ENCODE measurements around the gene SMCO4. TPM values are rescaled to one million over a fixed set of nuclear protein-coding genes. Genes with fewer than 3 reads are reported as not detected.

Gene SMCO4
- total RNA-seq, 1 donor from 2014 or later, result 33.4 TPM

DNA sequence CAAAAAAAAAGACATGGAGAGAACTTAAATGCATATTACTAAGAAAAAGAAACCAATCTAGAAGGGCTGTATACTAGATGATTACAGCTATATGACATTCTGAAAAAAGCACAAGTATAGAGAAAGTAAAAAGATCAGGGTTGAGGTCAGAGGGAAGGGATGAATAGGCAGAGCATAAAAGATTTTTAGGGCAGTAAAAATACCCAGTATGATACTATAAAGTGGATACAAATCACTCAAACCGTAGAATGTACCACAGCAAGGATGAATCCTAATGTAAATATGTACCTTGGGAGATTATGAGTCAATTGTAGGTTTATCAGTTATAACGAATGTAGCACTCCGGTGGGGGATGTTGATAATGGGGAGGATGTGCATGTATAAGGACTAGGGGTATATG is 29.4 kb upstream of the SMCO4 start:
- H3K4me1 Mint-ChIP-seq (ENCODE audit: low read depth), result no peaks in the 10 kb centered on the region
- DNase-seq (ENCODE audit: low spot score), result no peak
- intact Hi-C loops (cut with micrococcal nuclease), result no loop called here
- no peaks in the 10 kb centered on the region for H3K36me3 Mint-ChIP-seq (ENCODE audit: low read depth)
- no peaks in the 10 kb centered on the region for H3K9me3 Mint-ChIP-seq
- H3K27ac Mint-ChIP-seq, result no peak overlapping the region
- H3K4me3 Mint-ChIP-seq, result no peak overlapping the region
- H3K27me3 Mint-ChIP-seq (ENCODE audit: insufficient read depth), result peaks cover 5% of the 10 kb centered on the region

GRCh38 chr11:93572171-93572570 is 29.0 kb upstream of the SMCO4 start:
- intact Hi-C loops (cut with micrococcal nuclease), result no loop called here

DNA sequence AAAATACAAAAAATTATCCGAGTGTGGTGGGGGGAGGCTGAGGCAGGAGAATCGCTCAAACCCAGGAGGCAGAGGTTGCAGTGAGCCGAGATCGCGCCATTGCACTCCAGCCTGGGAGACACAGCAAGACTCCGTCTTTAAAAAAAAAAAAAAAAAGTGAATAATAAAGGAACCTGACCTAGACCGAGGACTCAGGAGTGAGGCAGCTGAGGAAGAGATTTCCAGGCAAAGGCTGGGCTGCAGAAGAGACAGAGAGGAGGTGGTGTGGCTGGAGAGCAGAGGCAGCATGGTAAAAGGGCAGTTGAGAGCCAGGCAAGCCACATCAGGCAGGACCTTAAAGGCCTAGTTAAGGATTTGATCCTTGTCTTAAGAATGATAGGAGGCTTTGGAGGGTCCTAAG is 28.4 kb upstream of the SMCO4 start:
- intact Hi-C loops (cut with micrococcal nuclease), result no loop called here
- H3K4me1 Mint-ChIP-seq (ENCODE audit: low read depth), result no peaks in the 10 kb centered on the region

More at GRCh38 chr11:93572171-93572570, 29.0 kb upstream of the SMCO4 start:
- no peaks in the 10 kb centered on the region for H3K4me1 Mint-ChIP-seq (ENCODE audit: low read depth)
- H3K4me3 Mint-ChIP-seq, result no peak overlapping the region
- peaks cover 4% of the 10 kb centered on the region for H3K27me3 Mint-ChIP-seq (ENCODE audit: insufficient read depth)
- no peak for DNase-seq (ENCODE audit: low spot score)
- H3K9me3 Mint-ChIP-seq, result no peaks in the 10 kb centered on the region
- no peak overlapping the region for H3K27ac Mint-ChIP-seq
- no peaks in the 10 kb centered on the region for H3K36me3 Mint-ChIP-seq (ENCODE audit: low read depth)

GRCh38 chr11:93570759-93571413 is 27.7 kb upstream of the SMCO4 start:
- H3K4me3 Mint-ChIP-seq, result no peak overlapping the region
- no peaks in the 10 kb centered on the region for H3K4me1 Mint-ChIP-seq (ENCODE audit: low read depth)
- H3K9me3 Mint-ChIP-seq, result no peaks in the 10 kb centered on the region
- no peaks in the 10 kb centered on the region for H3K36me3 Mint-ChIP-seq (ENCODE audit: low read depth)
- H3K27ac Mint-ChIP-seq, result no peak overlapping the region
- H3K27me3 Mint-ChIP-seq (ENCODE audit: insufficient read depth), result peaks cover 4% of the 10 kb centered on the region
- intact Hi-C loops (cut with micrococcal nuclease), result no loop called here
- no peak for DNase-seq (ENCODE audit: low spot score)

More for the DNA sequence above, 28.4 kb upstream of the SMCO4 start:
- peaks cover 4% of the 10 kb centered on the region for H3K27me3 Mint-ChIP-seq (ENCODE audit: insufficient read depth)
- no peak overlapping the region for H3K4me3 Mint-ChIP-seq
- H3K27ac Mint-ChIP-seq, result no peak overlapping the region
- no peaks in the 10 kb centered on the region for H3K9me3 Mint-ChIP-seq
- DNase-seq (ENCODE audit: low spot score), result no peak
- no peaks in the 10 kb centered on the region for H3K36me3 Mint-ChIP-seq (ENCODE audit: low read depth)

DNA sequence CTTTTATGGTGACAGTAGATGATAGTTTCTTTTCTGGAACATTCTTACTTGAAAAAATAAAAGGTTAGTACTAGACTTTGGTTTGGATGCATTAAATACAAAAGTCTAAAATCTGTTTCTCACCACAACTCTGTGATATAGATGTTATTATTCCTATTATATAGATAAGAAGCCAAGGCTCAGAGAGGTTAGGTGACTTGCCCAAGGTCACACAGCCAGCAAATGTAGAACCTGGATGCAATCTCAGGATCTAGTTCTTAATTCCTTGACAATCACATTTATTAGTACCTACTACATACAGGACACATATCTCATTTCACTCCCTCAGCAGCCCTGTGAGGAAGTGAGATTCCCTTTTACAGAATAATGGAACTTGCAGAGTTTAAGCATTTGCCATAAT is 26.3 kb upstream of the SMCO4 start:
- Mint-ChIP-seq H3K4me1 (ENCODE audit: low read depth) (no peaks in the 10 kb centered on the region), H3K27me3 (ENCODE audit: insufficient read depth) (peaks cover 10% of the 10 kb centered on the region), H3K36me3 (ENCODE audit: low read depth) (no peaks in the 10 kb centered on the region), H3K27ac (no peak overlapping the region), H3K4me3 (no peak overlapping the region), H3K9me3 (no peaks in the 10 kb centered on the region)
- DNase-seq (ENCODE audit: low spot score), result no peak
- intact Hi-C loops (cut with micrococcal nuclease), result no loop called here

- Mint-ChIP-seq H3K4me1 (ENCODE audit: low read depth) (no peaks in the 10 kb centered on the region), H3K4me3 (no peak overlapping the region), H3K27ac (no peak overlapping the region), H3K9me3 (no peaks in the 10 kb centered on the region), H3K27me3 (ENCODE audit: insufficient read depth) (peaks cover 10% of the 10 kb centered on the region), H3K36me3 (ENCODE audit: low read depth) (no peaks in the 10 kb centered on the region)
- intact Hi-C loops (cut with micrococcal nuclease), result no loop called here
- DNase-seq (ENCODE audit: low spot score), result no peak
These were observed 25.5 kb upstream of the SMCO4 start for GRCh38 chr11:93568726-93569125.

DNA sequence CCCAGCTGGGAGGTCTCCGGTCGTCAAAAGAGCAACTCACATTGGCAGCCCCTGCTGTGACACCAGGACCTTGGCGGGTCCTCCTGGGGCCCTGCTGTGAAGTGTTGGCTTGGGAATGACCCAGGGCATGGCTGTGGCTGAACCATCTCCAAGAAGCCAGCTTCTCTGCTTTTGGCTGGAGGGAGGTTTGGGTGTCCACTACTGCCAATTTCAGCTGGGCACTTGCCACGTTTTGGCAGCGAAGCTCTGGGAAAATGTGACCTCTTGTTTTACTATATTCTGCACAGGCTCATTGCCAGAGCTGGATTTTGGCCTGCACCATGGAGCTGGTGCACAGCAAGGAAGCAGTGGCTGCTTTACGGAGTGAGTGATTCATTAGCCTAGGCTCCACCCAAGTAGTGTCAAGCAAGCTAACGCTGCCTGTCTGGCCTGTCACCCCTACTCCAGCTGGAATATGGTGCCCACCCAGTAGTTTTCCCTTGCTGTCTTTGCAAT is 24.3 kb upstream of the SMCO4 start:
- no peak for DNase-seq (ENCODE audit: low spot score)
- H3K27ac Mint-ChIP-seq, result no peak overlapping the region
- peaks cover 10% of the 10 kb centered on the region for H3K27me3 Mint-ChIP-seq (ENCODE audit: insufficient read depth)
- H3K36me3 Mint-ChIP-seq (ENCODE audit: low read depth), result no peaks in the 10 kb centered on the region
- intact Hi-C loops (cut with micrococcal nuclease), result no loop called here
- H3K9me3 Mint-ChIP-seq, result no peaks in the 10 kb centered on the region
- H3K4me3 Mint-ChIP-seq, result no peak overlapping the region
- H3K4me1 Mint-ChIP-seq (ENCODE audit: low read depth), result no peaks in the 10 kb centered on the region

DNA sequence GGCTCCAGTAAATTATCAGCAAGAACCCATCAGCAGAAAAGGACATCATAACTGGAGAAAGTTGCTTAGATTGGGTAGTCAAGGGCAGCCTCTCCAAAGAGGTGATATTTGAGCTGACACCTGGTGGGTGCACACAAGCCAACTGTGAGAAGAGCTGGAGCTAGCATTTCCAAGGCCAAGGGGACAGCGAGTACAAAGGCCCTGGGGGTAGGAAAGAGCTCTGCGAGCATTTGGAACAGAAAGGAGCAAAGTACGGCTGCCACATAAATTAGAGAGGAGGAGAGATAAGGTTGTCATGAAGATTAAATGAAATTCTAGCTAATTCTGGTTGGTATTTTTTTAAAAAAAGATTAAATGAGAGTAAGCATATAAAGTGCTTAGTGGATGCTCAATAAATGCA is 21.7 kb upstream of the SMCO4 start:
- Mint-ChIP-seq H3K4me1 (ENCODE audit: low read depth) (no peaks in the 10 kb centered on the region), H3K27ac (no peak overlapping the region), H3K9me3 (no peaks in the 10 kb centered on the region), H3K27me3 (ENCODE audit: insufficient read depth) (peaks cover 10% of the 10 kb centered on the region), H3K36me3 (ENCODE audit: low read depth) (no peaks in the 10 kb centered on the region), H3K4me3 (no peak overlapping the region)
- intact Hi-C loops (cut with micrococcal nuclease), result no loop called here
- DNase-seq (ENCODE audit: low spot score), result no peak

DNA sequence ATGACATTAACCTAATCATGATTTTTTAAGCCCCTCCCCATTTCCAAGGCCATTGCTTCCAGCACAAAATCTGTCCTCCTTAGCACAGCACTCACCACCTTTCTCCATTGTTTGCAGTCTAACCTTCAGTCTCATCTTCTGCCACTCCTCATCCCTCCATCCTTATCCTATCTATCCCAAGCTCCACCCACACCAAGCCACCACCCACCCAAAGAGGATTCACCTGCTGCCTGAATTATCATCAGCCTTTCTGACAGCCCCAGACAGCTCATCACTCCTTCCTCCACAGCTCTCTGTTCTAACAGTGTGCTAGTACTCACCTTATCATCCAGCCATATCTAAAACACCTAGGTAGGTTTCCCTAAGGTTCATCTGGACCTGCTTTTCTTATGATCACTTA is 20.7 kb upstream of the SMCO4 start:
- no peaks in the 10 kb centered on the region for H3K4me1 Mint-ChIP-seq (ENCODE audit: low read depth)
- peaks cover 6% of the 10 kb centered on the region for H3K27me3 Mint-ChIP-seq (ENCODE audit: insufficient read depth)
- H3K36me3 Mint-ChIP-seq (ENCODE audit: low read depth), result no peaks in the 10 kb centered on the region
- H3K27ac Mint-ChIP-seq, result no peak overlapping the region
- H3K4me3 Mint-ChIP-seq, result no peak overlapping the region
- H3K9me3 Mint-ChIP-seq, result no peaks in the 10 kb centered on the region
- intact Hi-C loops (cut with micrococcal nuclease), result no loop called here
- DNase-seq (ENCODE audit: low spot score), result no peak

DNA sequence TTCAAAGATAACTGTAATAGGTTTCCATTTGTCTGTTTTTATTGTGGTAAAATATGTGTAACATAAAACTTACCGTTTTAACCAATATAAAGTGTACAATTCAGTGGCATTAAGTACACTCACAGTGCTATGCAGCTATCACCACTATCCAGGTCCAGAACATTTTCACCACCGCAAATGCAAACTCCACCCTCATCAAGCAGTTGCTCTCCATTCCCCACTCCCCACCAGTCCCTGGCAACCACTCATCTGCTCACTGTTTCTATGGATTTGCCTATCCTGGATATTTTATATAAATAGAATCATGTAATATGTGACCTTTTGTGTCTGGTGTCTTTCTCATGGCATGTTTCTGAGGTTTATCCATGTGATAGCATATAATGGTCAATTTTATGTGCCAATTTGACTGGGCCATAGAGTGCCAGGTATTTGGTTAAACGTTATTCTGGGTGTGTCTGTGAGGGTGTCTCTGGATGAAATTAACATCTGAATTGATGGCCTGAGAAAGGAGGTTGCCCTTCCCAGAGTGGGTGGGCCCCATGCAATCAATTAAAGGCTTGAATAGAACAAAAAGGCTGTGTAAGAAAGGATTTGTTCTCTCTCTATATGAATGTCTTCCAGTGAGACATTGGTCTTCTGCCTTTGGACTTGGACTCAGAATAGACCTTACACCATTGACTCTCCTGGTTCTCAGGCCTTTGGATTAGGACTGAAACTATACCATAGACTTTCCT is 17.2 kb upstream of the SMCO4 start:
- intact Hi-C loops (cut with micrococcal nuclease), result no loop called here
- DNase-seq (ENCODE audit: low spot score), result no peak
- Mint-ChIP-seq H3K27ac (no peak overlapping the region), H3K4me3 (no peak overlapping the region), H3K9me3 (no peaks in the 10 kb centered on the region), H3K27me3 (ENCODE audit: insufficient read depth) (peaks cover 11% of the 10 kb centered on the region), H3K36me3 (ENCODE audit: low read depth) (no peaks in the 10 kb centered on the region), H3K4me1 (ENCODE audit: low read depth) (no peaks in the 10 kb centered on the region)

GRCh38 chr11:93559681-93560080 is 16.5 kb upstream of the SMCO4 start:
- intact Hi-C loops (cut with micrococcal nuclease), result no loop called here
- Mint-ChIP-seq H3K27ac (no peak overlapping the region), H3K4me3 (no peak overlapping the region), H3K27me3 (ENCODE audit: insufficient read depth) (peaks cover 12% of the 10 kb centered on the region), H3K4me1 (ENCODE audit: low read depth) (no peaks in the 10 kb centered on the region), H3K9me3 (no peaks in the 10 kb centered on the region), H3K36me3 (ENCODE audit: low read depth) (no peaks in the 10 kb centered on the region)
- no peak for DNase-seq (ENCODE audit: low spot score)

- H3K9me3 Mint-ChIP-seq, result no peaks in the 10 kb centered on the region
- H3K4me1 Mint-ChIP-seq (ENCODE audit: low read depth), result peaks cover 4% of the 10 kb centered on the region
- intact Hi-C loops (cut with micrococcal nuclease), result no loop called here
- H3K36me3 Mint-ChIP-seq (ENCODE audit: low read depth), result no peaks in the 10 kb centered on the region
- H3K4me3 Mint-ChIP-seq, result no peak overlapping the region
- DNase-seq (ENCODE audit: low spot score), result no peak
- H3K27me3 Mint-ChIP-seq (ENCODE audit: insufficient read depth), result peaks cover 18% of the 10 kb centered on the region
- H3K27ac Mint-ChIP-seq, result no peak overlapping the region
These were observed 9.7 kb upstream of the SMCO4 start for GRCh38 chr11:93552874-93553273.

DNA sequence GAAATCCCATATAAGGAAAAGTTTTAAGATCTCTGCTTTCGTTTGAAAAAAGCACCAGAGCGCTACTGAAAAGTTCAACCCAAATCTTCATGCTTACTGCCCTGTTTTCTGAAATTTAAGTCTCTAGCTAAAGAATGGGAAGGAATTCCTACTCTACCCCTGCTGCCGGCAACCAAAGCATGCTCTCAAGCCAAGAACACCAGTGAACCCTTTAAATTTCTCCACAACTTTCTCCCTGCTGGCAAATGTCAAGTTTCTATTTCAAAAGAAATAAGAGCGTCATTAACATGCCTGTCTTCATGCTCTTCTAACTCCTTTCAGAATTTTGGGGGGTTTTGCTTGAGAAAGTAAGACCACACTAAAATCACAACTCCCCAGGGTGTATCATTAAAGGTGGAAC is 6.8 kb upstream of the SMCO4 start:
- Mint-ChIP-seq H3K36me3 (ENCODE audit: low read depth) (no peaks in the 10 kb centered on the region), H3K4me1 (ENCODE audit: low read depth) (peaks cover 4% of the 10 kb centered on the region), H3K27ac (no peak overlapping the region), H3K9me3 (no peaks in the 10 kb centered on the region), H3K4me3 (no peak overlapping the region), H3K27me3 (ENCODE audit: insufficient read depth) (peaks cover 12% of the 10 kb centered on the region)
- intact Hi-C loops (cut with micrococcal nuclease), result no loop called here
- DNase-seq (ENCODE audit: low spot score), result no peak
